Hepatocyte (in vitro differentiated cells): ENCODE measurements around the gene OR4X1.

Experiments used
- EZH2 ChIP-seq: fragments of 200-600 bp; sonication (generic); IDR thresholded peaks from 2 replicates; pipeline ENCODE4 v1.6.1; 2016; ENCODE audit warnings: antibody characterized with exemption, mild to moderate bottlenecking, borderline replicate concordance
- EZH2phosphoT487 ChIP-seq: fragments of 200-600 bp; sonication (generic); IDR thresholded peaks from one replicate; pipeline ENCODE4 v1.6.1; 2018; ENCODE audit warnings: antibody characterized with exemption, mild to moderate bottlenecking, low read depth, moderate library complexity; ENCODE audit not compliant: unreplicated experiment, severe bottlenecking
- TF ChIP-seq, protein P1 (sequence below): fragments of 200-600 bp; sonication (generic); IDR thresholded peaks from 2 replicates; pipeline ENCODE4 v1.5.1; 2016; ENCODE audit warnings: antibody characterized with exemption, mild to moderate bottlenecking; ENCODE audit not compliant: poor library complexity

DNA sequence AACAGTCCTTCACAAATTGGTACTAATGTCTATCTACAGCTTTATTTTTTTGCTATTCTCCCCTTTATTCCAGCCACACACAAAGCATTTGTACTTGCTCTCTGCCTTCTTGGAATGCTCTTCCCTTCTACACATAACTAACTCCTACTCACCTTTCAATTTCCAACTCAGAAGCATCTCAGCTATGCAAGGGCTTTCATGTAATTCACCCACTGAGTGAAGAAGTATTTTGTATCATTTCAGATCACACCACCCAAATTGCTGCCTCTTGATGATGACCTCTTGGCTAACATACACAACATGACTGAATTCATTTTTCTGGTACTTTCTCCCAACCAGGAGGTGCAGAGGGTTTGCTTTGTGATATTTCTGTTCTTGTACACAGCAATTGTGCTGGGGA lies 18.9 kb upstream of the OR4X1 start, which contains the start of gene OR4X2:
- TF ChIP-seq, protein P1, sequence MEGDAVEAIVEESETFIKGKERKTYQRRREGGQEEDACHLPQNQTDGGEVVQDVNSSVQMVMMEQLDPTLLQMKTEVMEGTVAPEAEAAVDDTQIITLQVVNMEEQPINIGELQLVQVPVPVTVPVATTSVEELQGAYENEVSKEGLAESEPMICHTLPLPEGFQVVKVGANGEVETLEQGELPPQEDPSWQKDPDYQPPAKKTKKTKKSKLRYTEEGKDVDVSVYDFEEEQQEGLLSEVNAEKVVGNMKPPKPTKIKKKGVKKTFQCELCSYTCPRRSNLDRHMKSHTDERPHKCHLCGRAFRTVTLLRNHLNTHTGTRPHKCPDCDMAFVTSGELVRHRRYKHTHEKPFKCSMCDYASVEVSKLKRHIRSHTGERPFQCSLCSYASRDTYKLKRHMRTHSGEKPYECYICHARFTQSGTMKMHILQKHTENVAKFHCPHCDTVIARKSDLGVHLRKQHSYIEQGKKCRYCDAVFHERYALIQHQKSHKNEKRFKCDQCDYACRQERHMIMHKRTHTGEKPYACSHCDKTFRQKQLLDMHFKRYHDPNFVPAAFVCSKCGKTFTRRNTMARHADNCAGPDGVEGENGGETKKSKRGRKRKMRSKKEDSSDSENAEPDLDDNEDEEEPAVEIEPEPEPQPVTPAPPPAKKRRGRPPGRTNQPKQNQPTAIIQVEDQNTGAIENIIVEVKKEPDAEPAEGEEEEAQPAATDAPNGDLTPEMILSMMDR: no peak
- TF ChIP-seq EZH2 (no peak), EZH2phosphoT487 (no peak)
